Measurements from ENCODE around the gene CCDC186.
"Not testable (repeated sequence)": the region's sequence is repeated elsewhere in the genome, so short reads cannot be mapped to it uniquely, and the experiment has no call there.

CCDC186 gene

DNA sequence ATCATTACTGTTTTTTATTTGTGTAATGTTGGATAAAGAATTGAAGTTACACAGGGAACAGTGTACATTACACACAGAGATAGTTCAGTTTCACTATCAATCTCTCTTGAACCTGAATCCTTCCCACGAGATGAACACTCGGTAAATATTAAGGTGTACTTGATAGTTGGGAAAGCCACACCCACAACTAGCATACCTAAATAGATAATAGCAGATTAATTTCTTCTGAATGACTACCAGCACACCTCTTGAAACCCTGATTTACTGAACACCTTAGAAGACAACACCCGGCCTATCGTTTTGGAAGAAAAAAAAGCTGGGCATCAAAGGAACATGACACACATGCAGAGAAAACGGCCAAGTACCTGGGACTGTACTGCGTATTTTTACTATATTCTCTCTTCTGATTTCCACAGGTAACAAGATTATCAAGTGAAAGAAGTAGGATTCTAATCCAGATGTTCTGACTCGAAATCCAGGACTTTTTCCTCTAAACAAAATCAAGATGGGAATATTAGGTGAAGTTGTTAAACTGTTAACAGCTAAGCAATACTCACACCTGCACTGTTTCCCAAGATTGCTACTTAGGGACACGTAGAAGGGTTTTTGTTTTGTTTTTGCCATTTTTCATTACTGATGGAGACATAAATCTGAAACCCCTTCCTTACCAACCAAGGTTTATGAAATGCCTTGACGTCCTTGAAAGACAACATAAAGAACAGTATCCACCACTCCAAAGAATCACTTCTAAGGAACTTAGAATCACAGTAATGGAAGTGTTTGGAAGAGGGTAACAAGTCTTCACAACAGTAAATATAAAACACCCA, 1.0 kb downstream of the CCDC186 start:
- DNase-seq: no peak

DNA sequence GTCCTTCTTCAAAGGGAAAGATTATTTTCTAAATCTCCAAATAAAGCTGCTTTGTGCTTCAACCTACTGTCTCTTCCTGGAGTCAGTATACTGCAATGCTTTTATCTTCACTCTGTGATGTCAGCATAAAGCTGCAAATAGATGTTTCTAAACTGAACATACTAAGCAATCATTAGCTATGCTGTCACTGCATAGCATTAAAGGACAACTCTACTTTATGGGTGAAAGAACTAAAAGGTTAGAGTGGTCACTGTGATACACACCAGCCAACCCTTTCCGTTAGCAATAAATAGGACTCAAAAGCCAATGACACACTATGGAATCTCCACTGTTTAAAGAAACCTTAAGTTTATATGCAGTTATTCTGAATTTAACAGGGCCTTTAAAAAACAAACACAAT, 1.8 kb downstream of the CCDC186 start:
- no peak for DNase-seq

DNA sequence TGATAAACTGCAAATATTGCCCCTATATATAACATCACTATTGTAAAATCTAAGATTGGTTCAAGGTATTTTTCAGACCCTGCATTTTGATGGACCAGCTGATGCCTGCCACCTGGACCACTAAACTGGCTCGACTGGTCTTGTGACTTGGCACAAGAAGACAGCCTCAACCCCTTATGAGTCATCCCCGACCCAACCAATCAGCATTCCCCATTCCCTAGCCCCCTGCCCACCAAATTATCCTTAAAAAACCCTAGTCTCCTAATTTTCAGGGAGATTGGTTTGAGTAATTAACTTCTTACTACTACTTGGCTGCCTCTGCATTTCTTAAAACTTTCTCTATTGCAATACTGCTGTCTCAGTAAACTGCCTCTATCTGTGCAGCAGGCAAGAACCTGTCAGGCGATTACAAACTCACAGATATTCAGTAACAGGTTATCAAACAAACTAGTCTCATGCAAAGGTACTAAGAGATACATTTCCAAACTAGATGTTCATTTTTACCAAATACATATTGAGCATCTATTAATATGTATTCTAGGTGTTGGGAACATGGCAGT, 5.5 kb downstream of the CCDC186 start:
- DNase-seq: no peak

DNA sequence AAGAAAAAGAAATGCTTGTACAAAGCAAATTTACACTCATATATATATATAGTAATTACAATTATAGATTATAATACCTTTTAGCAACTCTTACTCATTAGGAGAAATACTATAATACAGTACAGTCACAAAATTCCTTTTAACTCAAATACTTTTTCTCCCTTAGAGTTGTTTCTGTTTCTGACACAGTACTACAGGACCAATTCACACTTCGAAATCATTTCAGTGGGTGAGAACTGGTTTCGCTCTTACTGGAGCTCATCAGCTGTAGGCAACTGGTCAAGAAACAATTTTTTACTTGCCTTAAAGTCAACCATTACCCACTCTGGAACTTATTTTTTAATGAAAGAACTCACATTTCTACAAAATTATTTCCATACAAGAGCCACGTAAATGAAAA, 6.0 kb downstream of the CCDC186 start:
- no peak for DNase-seq

DNA sequence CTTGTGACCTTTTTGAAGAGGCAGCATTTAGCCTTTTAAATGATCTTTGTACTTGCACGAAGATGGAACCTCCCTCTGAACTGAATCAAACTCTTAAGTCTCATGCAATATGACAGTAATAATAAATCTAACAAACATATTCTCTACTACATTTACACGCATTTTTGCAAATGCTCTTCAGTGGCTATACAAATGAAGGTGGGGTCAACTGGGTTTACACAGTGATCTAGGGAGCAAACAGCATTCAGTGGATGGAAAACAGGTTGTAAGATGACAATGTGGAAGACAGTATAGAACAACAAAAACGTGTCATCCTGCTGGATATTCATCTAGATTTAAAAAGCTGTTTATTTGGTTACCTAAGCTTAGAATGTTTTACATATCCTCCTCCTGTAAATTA, 7.5 kb downstream of the CCDC186 start:
- no peak for DNase-seq

DNA sequence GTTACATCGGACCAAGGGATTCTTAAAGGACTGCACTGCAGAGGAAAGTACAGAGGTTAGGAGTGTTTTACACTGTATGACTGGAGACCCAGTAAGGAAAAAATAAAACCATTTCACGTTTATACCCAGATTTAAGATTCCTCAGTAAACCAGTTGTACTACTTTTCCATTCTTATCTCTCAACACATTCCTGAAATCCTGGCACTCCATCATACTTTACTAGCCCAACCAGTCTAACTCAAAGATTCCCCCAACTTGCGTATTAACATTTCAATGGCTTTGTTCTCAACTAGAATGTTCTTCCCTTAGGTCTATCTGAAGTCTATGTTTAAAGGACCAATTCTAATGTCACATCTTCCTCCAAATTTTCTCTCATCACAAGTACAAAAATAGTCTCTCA, 8.0 kb downstream of the CCDC186 start:
- DNase-seq: no peak

DNA sequence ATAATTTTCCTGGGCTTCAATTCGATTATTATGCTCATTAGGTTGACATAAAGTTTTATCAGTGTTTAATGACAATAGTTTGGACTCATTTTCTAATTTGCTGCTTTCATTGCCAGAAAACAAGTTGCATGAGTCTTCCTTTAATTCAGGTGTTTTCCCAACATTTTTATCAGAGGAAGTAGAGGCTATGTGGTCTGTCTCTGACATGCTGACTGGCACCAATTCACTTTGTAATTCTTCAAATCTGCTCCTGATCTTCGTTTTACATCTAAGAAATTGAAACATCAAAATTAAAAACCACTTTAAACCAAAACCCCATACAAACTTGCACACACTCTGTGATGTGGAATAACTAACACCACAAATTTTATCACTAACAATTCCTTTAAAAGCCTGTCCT, 10.9 kb downstream of the CCDC186 start:
- DNase-seq: no peak

DNA sequence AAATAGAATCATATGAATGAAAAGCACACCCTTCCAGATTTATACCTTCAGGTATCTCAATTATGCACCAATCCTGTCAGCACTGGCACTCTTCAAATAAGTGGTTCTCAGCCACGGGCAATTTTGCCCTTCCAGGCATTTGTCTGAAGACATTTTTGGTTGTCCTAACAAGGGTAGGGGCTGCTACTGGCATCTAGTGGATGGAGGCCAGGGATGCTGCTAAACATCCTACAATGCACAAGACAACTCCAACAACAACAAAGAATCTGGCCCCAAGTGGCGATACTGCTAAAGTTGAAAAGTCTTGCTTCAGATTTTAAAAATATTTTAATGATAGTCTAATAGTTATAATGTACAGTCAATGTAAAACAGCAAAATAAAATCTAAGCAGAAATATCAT, 16.1 kb downstream of the CCDC186 start:
- no peak for DNase-seq

DNA sequence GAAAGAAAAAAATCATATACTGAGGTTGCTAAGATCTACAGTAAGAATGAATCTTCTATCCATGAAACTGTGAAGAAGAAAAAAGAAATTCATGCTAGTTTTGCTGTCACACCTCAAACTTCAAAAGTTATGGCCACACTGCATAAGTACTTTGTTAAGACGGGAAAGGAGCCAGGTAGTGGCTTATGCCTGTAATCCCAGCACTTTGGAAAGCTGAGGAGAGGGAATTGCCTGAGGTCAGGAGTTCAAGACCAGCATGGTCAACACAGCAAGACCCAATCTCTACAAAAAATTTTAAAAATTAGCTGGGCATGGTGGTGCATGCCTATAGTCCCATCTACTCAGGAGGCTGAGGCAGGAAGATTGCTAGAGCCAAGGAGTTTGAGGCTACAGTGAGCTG, 22.1 kb downstream of the CCDC186 start:
- DNase-seq: no peak

DNA sequence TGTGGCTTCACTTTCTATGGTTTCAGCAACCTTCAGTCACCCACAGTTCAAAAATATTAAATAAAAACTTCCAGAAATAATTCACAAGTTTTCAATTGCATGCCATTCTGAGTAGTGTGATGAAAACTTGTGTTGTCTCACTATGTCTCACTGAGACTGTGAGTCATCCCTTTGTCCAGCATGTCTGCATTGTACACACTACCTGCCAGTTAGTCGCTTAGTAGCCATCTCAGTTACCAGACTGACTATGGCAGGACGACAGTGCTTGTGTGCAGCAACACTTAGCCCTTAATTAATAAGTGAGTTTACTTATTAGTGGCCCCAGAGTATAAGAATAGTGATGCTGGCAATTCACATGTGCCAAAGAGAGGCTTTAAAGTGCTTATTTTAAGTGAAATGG, 22.5 kb downstream of the CCDC186 start:
- DNase-seq: no peak

DNA sequence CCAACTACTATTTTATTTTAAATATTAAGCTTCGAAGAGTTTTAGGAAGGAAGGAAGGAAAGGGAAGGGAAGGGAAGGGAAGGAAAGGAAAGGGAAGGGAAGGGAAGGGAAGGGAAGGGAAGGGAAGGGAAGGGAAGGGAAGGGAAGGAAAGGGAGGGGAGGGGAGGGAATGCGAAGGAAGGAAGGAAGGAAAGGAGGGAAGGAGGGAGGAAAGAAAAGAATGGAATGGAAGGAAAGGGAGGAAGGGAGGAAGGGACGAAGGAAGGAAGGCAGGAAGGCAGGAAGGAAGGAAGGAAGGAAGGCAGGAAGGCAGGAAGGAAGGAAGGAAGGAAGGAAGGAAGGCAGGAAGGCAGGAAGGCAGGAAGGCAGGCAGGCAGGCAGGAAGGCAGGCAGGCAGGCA, 24.5 kb downstream of the CCDC186 start:
- DNase-seq: not testable (repeated sequence)

DNA sequence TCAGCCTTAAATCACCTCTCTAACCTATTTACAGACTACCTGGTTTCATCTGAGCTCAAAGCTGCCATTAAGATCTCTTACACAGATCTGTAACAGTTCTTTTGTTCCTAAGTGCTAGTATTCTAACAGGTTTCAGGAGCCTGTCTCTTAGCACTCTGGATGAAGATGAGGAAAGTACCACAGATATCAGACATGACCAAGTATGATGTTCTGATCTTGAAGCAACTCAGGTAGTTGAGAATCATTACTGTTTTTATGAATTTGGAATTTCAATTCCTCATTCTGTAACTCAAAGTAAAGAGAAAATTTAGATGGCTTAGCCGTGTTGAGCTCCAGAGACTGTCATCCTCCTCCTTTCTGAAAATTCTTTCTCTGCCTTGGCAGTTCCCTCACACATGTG, 30.8 kb downstream of the CCDC186 start:
- DNase-seq: no peak

DNA sequence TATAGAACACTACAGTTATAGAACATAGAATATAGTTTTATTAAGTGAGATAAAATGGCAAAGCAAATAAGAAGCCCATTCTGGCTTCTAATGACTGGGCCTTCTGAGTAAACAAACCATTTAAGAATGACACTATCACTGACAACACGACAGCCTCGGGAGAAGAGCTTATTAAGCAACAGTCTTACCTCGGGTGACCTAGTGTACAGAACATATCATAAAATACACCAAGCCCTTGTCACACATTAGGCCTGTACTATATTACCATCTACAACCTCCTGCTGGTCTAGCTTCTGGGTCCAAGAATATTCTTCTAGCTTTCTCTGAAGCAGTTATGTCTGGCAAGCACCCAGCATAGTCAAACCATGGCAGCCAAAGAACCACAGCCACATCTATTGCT, 32.0 kb downstream of the CCDC186 start:
- no peak for DNase-seq

DNA sequence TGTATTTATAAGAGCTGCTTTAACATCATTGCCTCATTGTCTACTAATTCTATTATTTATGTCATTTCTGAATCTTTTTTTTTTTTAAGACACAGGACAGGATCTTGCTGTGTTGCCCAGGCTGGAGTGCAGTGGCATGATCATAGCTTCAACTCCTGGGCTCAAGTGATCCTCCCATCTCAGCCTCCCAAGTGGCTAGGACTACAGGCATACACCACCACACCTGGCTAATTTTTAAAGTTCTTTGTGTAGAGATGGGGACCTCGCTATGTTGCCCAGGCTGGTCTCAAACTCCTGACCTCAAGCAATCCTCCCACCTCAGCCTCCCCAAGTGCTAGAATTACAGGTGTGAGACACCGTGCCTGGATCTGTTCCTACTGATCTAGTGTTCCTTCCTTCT, 33.2 kb downstream of the CCDC186 start:
- not testable (repeated sequence) for DNase-seq

DNA sequence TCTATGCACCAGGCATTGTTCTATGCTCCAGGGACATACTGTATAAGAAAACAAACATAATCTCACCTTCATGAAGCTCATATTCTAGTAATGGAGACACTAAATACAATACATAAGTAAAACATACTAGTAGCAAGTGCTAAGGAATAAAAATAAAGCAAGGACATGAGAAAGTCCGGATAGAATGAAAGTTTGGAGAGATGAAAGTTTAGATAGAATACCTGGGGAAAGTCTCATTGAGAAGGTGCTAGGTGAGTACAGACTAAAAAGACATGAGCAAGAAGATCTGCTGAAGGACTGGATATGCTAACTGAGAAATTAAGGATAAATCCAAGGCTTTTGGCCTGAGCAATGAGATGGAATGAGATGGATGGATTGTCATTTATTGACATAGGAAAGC, 34.0 kb downstream of the CCDC186 start:
- DNase-seq: no peak

DNA sequence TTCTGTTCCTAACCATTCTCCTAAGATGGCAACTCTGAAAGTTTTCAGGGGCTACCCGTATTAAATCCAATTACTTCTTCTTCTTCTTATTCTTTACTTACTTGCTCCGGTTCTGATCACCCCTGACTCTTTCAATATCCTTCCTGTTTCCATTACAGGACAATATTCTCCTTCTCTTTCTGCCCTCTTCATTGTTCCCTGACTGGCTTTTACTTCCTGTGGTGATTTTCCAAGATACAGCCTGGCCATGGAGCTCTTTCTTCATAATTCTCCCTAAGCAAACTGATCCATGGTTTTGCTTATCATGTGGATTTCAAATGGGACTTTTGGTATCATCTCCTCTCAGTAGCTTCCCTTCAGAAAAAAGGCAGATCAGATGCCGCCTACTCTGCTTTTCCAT, 35.4 kb downstream of the CCDC186 start:
- no peak for DNase-seq

DNA sequence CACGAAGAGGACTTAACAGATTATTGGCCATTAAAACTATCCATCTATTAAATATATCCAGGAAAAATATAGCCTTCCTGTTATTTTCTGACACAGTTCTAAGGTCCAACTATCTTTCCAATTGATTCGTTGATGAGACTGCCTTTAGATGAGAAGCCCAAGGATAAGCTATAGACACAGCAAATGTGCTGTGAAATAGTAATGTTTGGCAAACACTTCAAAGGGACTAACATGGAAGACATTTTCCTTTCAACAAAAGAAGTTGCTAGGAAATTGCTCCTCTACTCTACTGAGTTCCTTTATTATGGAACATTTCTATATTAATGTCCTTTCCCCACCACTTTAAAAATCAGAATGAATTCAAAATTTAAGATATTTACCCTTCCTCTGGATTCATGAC, 38.5 kb downstream of the CCDC186 start:
- no peak for DNase-seq

DNA sequence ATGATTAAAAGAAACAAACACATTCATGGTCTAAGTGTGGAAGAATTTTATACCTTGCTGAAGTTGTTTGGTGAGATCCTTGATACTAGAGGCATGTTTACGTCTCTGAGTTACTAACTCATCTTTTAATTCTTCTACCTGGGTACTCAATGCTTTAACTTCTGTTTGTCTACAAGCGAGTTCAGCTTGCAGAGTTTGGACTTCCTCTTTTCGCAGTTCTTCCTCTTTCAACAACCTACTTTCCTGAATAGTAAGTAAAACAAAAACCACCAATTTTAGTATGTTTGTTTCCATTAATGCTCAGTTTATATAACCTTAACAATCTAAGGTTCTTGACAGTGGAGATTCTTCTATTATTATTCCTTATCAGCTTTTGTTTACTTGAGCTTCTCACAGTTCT, 42.9 kb downstream of the CCDC186 start:
- DNase-seq: no peak

DNA sequence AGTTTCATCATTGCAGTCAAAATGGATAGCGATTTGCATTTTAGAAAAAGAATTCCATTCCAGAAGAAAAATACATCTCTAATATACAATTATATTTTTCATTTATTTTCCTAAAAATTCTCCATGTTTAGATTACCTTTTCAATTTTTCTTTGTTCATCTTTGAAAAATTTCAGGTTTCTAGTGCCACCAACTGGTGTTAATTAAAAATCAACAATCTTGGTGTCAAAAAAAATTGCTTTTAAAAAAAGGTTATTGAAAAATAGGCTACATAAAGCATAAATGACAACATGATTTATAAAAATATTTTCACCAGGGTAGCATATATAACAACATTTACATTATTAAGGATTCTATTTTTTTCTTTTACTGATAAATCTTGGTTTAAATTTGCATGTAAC, 53.0 kb downstream of the CCDC186 start:
- DNase-seq: no peak

DNA sequence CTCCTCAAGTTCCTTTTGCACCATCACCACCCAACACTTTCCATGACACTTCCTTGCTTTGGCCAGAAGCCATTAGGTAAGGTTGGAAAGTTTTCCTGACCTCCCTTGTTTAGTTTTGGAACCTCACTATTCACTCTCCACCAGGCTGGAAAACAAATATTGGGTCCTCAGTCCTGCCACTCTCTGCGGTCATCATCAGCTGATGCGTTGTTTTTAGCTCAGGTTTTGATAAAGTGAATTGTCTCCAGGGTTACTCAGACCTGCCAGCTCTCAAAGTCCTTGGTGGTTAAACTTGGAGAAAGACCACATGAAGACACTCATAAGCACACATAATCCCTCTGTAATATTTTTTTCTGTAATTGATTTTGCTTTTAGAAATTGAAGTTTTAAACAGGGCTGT, 55.5 kb downstream of the CCDC186 start:
- DNase-seq: no peak

DNA sequence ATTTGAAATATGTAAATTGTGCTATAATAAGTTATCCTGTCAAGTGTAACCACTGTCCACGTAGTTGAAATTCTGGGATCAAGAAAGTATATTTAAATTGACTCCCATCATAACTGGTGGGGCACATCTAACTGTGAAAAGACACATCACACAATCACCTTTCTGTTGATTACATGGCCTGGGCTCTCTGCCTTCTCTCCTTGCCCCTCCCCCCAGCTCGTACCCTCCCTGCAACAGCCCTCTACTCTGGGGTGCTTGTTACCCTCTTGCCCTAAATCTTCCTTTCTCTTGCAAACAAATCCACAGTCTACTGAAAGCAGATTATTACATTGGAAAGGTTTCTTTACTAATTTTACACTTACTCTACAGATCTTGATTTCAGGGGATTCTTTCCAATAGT, 56.3 kb downstream of the CCDC186 start:
- DNase-seq: no peak

DNA sequence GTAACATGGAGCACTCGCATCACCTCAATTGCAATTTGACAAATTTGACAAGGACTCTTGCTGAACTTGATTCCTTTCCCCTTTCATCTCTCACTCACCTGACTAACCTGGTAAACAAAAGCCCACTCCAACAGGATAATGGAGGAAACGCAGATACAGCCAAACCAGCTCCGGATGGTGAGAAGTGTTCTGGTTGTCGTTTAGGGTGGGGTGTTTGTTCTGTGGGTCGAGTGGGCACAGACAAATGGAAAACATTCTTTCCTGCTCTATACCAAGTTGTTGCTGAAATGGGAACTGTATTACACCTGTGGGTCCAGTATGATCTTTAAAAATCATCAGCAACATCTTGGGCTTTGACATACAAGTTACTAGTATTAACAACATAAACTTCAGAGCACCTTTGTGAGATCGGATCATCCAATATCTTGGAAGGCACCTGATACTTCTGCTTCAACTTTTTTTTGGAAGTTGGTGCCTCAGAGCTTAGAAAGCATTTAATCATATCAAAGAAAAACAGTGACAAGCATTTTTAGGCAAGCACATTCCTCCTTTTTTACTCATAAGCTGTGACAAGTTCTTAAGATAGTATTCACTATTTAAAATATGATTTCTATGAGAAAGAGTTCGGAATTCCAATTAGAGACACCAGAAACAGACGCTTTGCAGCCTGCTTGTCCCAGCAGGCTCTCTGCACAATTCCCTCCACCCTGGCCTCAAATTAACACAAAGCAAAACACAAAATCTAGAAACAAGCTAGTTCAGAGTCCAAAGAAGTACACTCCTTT, 58.1 kb downstream of the CCDC186 start:
- no peak for DNase-seq

DNA sequence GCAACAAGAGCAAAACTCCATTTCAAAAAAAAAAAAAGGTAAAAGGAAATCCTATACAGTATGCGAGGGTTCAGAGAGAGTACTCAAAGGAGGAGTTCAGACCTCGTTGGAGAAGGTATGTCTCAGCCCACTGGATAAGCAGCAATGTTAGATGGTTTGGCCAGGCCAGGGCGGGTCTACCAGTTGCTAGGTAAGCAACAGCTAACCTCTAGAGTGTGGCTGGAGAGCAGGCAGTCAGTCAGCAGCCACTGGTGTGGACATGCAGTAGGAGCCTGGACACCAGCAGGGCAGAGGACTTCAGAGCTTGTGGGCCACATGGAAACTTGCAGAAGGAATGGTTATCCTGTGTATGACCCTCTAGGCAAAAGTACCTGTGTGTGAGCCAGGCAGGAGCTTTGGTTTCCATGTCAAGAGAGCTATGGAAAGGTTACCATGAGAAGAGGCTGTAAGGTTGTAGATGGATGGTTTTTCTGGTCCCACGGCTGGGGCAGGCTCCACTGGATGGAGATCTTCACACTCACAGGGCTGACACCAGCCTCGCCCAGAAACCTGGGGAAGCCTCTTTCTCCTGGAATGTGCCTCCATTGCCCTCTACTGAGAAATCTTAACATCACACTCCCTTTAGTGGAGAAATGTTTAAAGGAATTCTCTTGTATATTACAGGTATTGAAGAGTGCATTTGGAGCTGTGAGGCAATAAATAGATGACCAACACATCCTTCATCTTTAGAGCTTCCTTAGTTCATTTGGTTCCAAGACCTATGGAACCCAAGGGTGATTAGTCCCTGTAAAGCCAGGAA, 63.6 kb downstream of the CCDC186 start:
- DNase-seq: no peak

Data from activated CD4-positive, CD25-positive, alpha-beta regulatory T cell treated with anti-CD3 and anti-CD28 coated beads, Interleukin-2, amount 50 U/mL, for 72 hours (primary cell).